K562 (cell line): ENCODE measurements around the gene PGBD1. TPM values are rescaled to one million over a fixed set of nuclear protein-coding genes. Genes with fewer than 3 reads are reported as not detected.
A peak's percentile ranks its signal among the peaks of the same experiment; 100 is the strongest.

Experiments
- ARHGAP35 ChIP-seq: fragments of 450-650 bp; IDR thresholded peaks from 2 replicates; pipeline ENCODE4 v1.6.1; 2018; ENCODE audit not compliant: partially characterized antibody
- ARID1B ChIP-seq: fragments of 450-650 bp; IDR thresholded peaks from 2 replicates; pipeline ENCODE4 v1.6.1; 2016; ENCODE audit warnings: antibody characterized with exemption, mild to moderate bottlenecking, inconsistent platforms
- ASH1L ChIP-seq: fragments of 450-650 bp; IDR thresholded peaks from 2 replicates; pipeline ENCODE4 v1.6.1; 2018; ENCODE audit warnings: borderline replicate concordance, mild to moderate bottlenecking, low read depth; ENCODE audit not compliant: partially characterized antibody
- BDP1 ChIP-seq: IDR thresholded peaks from 3 replicates; pipeline ENCODE4 v1.6.1; 2011; ENCODE audit not compliant: insufficient read length, insufficient read depth
- CBFA2T2 ChIP-seq: fragments of 450-650 bp; conservative IDR thresholded peaks from 2 replicates; pipeline ENCODE4 v1.6.1; 2017; ENCODE audit warnings: mild to moderate bottlenecking
- CREBBP ChIP-seq: IDR thresholded peaks from one replicate; pipeline ENCODE4 v1.6.1; 2012; ENCODE audit warnings: low read depth, mild to moderate bottlenecking, control low read depth, inconsistent platforms, low read length
- CSDE1 ChIP-seq, 2 experiments: fragments of 450-650 bp; IDR thresholded peaks; 2 replicates each; pipeline ENCODE4 v1.6.1; 2016; ENCODE audit warnings: mild to moderate bottlenecking in 1 of 2
- ERF ChIP-seq: fragments of 450-650 bp; formaldehyde crosslinking; IDR thresholded peaks from 2 replicates; pipeline ENCODE4 v1.4.0; 2020; ENCODE audit warnings: mild to moderate bottlenecking, mixed read lengths
- HIVEP1 ChIP-seq: fragments of 250-450 bp; sonication (Bioruptor Pico); IDR thresholded peaks from 2 replicates; pipeline ENCODE4 v1.4.0; 2020; ENCODE audit warnings: mild to moderate bottlenecking
- MBD2 ChIP-seq: sonication (generic); IDR thresholded peaks from 2 replicates; pipeline ENCODE4 v1.6.1; 2016; ENCODE audit warnings: low read depth, borderline replicate concordance
- PML ChIP-seq: IDR thresholded peaks from 2 replicates; pipeline ENCODE4 v1.6.1; 2012; ENCODE audit warnings: low read length, inconsistent platforms
- PRPF4 ChIP-seq: fragments of 200-400 bp; formaldehyde crosslinking; IDR thresholded peaks from one replicate; pipeline ENCODE4 v1.6.1; 2017; ENCODE audit warnings: low read length, low read depth, mild to moderate bottlenecking; ENCODE audit not compliant: insufficient read depth, poor library complexity, severe bottlenecking
- SREBF1 ChIP-seq: fragments of 150-350 bp; IDR thresholded peaks from 2 replicates; pipeline ENCODE4 v1.6.1; 2014; ENCODE audit warnings: antibody characterized with exemption, low read depth, low read length, borderline replicate concordance
- TSC22D4 ChIP-seq: fragments of 450-650 bp; IDR thresholded peaks from 2 replicates; pipeline ENCODE4 v1.6.1; 2016; ENCODE audit warnings: missing genetic modification characterization, missing biosample characterization, control low read depth
- ZBED1 ChIP-seq: IDR thresholded peaks from 2 replicates; pipeline ENCODE4 v1.6.1; 2014
- ZNF140 ChIP-seq: fragments of 250-450 bp; sonication (Bioruptor Pico); IDR thresholded peaks from 2 replicates; pipeline ENCODE4 v1.8.0; 2021; ENCODE audit warnings: moderate library complexity, mild to moderate bottlenecking, inconsistent platforms
- ZNF146 ChIP-seq: IDR thresholded peaks from one replicate; pipeline ENCODE4 v1.6.1; 2018; ENCODE audit warnings: missing compliant biosample characterization; ENCODE audit not compliant: unreplicated experiment
- ZNF384 ChIP-seq: IDR thresholded peaks from 2 replicates; pipeline ENCODE4 v1.6.1; 2012; ENCODE audit warnings: low read depth, low read length, improper control_type of control experiment
- ZNF561 ChIP-seq: fragments of 450-650 bp; formaldehyde crosslinking; conservative IDR thresholded peaks from 2 replicates; pipeline ENCODE4 v1.4.0; 2020; ENCODE audit warnings: mild to moderate bottlenecking, moderate library complexity
- ZNF592 ChIP-seq: fragments of 450-650 bp; IDR thresholded peaks from 2 replicates; pipeline ENCODE4 v1.6.1; 2017; ENCODE audit warnings: antibody characterized with exemption, mild to moderate bottlenecking
- polyA plus RNA-seq, 8 experiments: library from polyadenylated mRNA; depleted of rRNA in 4 of 8; stranded (reverse) in 5 of 8; unstranded in 3 of 8; fragments of >200 nt; fragmentation: Nextera tagmentation in 2 of 8; fragmentation: Illumina TruSeq in 1 of 8; extraction: Ambion mirVana in 2 of 8; extraction: Trizol in 1 of 8; gene quantifications; 2 replicates each; pipeline versions ENCODE4 v1.2.1 to v1.2.3, GENCODE V29; 2011 to 2014; ENCODE audit warnings: inconsistent platforms in 1 of 8, missing spikeins in 1 of 8
- total RNA-seq, 7 experiments: library from RNA; depleted of rRNA in 6 of 7; stranded (reverse); fragments of >200 nt in 6 of 7; fragmentation: Illumina TruSeq in 2 of 7; extraction: Trizol in 2 of 7; gene quantifications; 2 replicates each; pipeline versions ENCODE4 v1.2.1 to v1.2.3, GENCODE V29; 2011 to 2021; ENCODE audit warnings: low replicate concordance in 1 of 7
- TF ChIP-seq, protein P1 (sequence below), 2 experiments: IDR thresholded peaks; 2 replicates each; pipeline ENCODE4 v1.6.1; 2011; ENCODE audit warnings: borderline replicate concordance in 1 of 2, control low read depth in 1 of 2, low read depth in 1 of 2, low read length in 1 of 2, mild to moderate bottlenecking in 1 of 2, mixed read lengths in 1 of 2, moderate library complexity in 1 of 2; ENCODE audit not compliant: insufficient read depth in 1 of 2, insufficient read length in 1 of 2, poor library complexity in 1 of 2, severe bottlenecking in 1 of 2; ENCODE audit errors: extremely low read depth in 1 of 2
- TF ChIP-seq, protein P2 (sequence below): fragments of 250-450 bp; sonication (Bioruptor Pico); IDR thresholded peaks from 2 replicates; pipeline ENCODE4 v1.4.0; 2020; ENCODE audit warnings: borderline replicate concordance

Gene PGBD1
- total and polyA plus RNA-seq, 9 of the 15 experiments (the other 6 are each of a cell fraction or from before 2014, with no cell fraction given), result 3.3 to 9.0 (median 7.3) TPM

- TF ChIP-seq CBFA2T2 (no peak), SREBF1 (no peak), ZNF592 (peak; percentile 98), ZBED1 (no peak), ZNF140 (no peak), ZNF146 (no peak), TSC22D4 (no peak), HIVEP1 (CRISPR knock-in tag) (peak; percentile 94), MBD2 (peak; percentile 15; the same call in 1 of the 2 replicates), CREBBP (no peak), ARID1B (peak; percentile 73), ZNF384 (no peak), PRPF4 (no peak), ZNF561 (CRISPR knock-in tag) (peak; percentile 51; the same call in 1 of the 2 replicates), CSDE1 (IDR thresholded peaks at IDR 0.05) (peak in 1 of 2 experiments; percentile 39; a peak in 1 of 4 replicates), ARHGAP35 (no peak), PML (no peak; the same call in 1 of the 2 replicates), ERF (CRISPR knock-in tag) (peak; percentile 96), ASH1L (no peak), BDP1 (no peak)
- TF ChIP-seq, protein P1, sequence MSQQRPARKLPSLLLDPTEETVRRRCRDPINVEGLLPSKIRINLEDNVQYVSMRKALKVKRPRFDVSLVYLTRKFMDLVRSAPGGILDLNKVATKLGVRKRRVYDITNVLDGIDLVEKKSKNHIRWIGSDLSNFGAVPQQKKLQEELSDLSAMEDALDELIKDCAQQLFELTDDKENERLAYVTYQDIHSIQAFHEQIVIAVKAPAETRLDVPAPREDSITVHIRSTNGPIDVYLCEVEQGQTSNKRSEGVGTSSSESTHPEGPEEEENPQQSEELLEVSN (IDR thresholded peaks at IDR 0.05; ENCODE audit: borderline replicate concordance in 1 of 2, extremely low read depth in 1 of 2, insufficient read depth in 1 of 2, insufficient read length in 1 of 2, low read depth in 1 of 2, low read length in 1 of 2, poor library complexity in 1 of 2, severe bottlenecking in 1 of 2), result no peak
- TF ChIP-seq, protein P2, sequence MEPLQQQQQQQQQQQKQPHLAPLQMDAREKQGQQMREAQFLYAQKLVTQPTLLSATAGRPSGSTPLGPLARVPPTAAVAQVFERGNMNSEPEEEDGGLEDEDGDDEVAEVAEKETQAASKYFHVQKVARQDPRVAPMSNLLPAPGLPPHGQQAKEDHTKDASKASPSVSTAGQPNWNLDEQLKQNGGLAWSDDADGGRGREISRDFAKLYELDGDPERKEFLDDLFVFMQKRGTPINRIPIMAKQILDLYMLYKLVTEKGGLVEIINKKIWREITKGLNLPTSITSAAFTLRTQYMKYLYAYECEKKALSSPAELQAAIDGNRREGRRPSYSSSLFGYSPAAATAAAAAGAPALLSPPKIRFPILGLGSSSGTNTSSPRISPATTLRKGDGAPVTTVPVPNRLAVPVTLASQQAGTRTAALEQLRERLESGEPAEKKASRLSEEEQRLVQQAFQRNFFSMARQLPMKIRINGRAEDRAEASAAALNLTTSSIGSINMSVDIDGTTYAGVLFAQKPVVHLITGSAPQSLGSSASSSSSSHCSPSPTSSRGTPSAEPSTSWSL (CRISPR knock-in tag), result peak; percentile 21; the same call in 1 of the 2 replicates
Observed at GRCh38 chr6:28336284-28337120, 55.1 kb downstream of the PGBD1 start (continued).
